ENCODE results near the gene ZBTB5.

DNA sequence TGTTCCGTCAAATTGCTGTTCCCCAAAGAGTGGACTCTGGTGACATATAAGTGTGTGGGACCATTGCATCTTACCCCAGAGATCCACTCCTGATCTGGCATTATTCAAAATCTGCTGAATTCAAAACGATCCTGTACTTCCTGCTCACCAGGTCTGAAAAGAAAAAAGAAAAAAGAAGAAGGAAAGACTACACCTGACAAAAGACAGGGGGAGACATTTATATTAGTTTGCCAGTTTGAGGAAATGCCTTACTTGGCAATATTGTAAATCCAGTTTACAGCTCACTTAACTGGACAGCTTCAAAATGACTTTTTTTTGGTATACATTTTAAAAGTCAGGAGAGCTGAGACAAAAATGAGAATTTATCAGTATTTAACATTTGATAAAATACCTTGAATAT lies 57.8 kb downstream of the ZBTB5 start:
- TF ChIP-seq RAD21 (IDR thresholded peaks at IDR 0.05 in 1 of 2, conservative IDR thresholded peaks at IDR 0.05 in 1 of 2; ENCODE audit: low read depth in 2 of 2, low read length in 2 of 2) (peak in 1 of 2 experiments; percentile 7; a peak in 1 of 4 replicates), JUN (IDR thresholded peaks at IDR 0.05; ENCODE audit: low read depth, low read length) (no peak), RXRA (IDR thresholded peaks at IDR 0.05; ENCODE audit: insufficient read depth, low read depth, low read length) (no peak)

Measured in H1 (cell line).